ENCODE data around the gene DENND6B. TPM values are rescaled to one million over a fixed set of nuclear protein-coding genes. Genes with fewer than 3 reads are reported as not detected.
A peak's percentile ranks its signal among the peaks of the same experiment; 100 is the strongest.

Gene DENND6B
- total and polyA plus RNA-seq, 2 experiments from 2014 or later: 0.71 to 1.3 TPM

DNA sequence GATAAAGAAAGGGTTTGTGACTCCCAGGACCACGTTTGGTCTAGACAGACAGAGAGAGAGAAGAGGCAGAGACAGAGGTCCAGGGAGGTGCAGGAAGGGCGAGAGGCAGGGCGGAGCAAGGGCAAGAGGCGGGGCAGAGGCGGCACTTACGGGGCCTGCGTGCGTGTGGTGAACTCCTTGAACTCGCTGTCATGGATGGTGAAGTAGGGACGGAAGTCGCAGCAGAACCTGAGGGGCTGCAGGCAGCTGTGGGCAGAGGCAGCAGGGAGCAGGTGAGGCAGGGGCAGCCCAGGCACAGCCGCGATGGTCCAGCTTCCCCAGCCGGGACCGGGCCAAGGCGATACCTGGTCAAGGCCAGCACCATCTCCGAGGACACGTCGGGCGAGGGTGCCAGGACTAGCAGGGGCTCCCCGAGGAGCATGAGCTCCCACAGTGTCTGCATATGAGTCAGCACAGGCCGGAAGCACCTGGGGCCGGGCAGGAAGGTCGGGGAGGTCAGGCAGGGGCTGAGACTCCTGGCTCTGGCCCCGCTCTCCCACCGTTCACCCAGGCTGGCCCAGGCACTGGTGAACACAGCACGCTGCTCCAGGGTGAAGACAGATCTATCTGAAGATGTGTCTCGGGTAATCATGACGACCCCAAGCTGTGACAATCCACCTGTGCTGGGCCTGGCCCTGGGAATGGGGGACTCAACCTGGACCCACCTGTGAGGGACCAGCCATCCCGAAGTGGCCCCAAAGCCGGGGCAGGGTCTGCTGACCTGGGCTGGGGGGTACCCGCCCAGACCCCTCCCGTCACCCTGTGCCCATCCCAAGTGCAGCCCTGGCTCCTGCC, 12.1 kb downstream of the DENND6B start:
- Histone ChIP-seq H3F3A (replicated peaks; ENCODE audit: low read depth) (no peaks in the 10 kb centered on the region), H3K27me3 (ENCODE audit: insufficient read depth) (no peaks in the 10 kb centered on the region), H3K4me1 (ENCODE audit: insufficient read depth) (no peaks in the 10 kb centered on the region), H3K9me2 (ENCODE audit: insufficient read depth) (no peaks in the 10 kb centered on the region), H2AFZ (peak overlapping the region; percentile 76), H3K27ac (ENCODE audit: low read depth) (no peak overlapping the region), H4K20me1 (replicated peaks; ENCODE audit: insufficient read depth) (no peaks in the 10 kb centered on the region), H3K4me3 (no peak overlapping the region), H3K4me2 (no peak overlapping the region), H3K36me3 (ENCODE audit: insufficient read depth) (no peaks in the 10 kb centered on the region), H3K79me2 (replicated peaks; ENCODE audit: insufficient read depth) (no peaks in the 10 kb centered on the region)
- Mint-ChIP-seq H3K4me1 (peaks cover 6% of the 10 kb centered on the region), H3K9me3 (no peaks in the 10 kb centered on the region), H3K4me3 (no peak overlapping the region; the same call in 2 of the 3 replicates), H3K36me3 (ENCODE audit: low read depth) (no peaks in the 10 kb centered on the region), H3K27ac (no peak overlapping the region), H3K27me3 (ENCODE audit: insufficient read depth, low read depth, poor library complexity) (peaks cover 14% of the 10 kb centered on the region)
- ATAC-seq (peak; percentile 73), DNase-seq (ENCODE audit: low spot score) (peak; percentile 46)
- TF ChIP-seq NANOG (IDR thresholded peaks at IDR 0.05; ENCODE audit: borderline replicate concordance) (no peak), STAT1 (IDR thresholded peaks at IDR 0.05; ENCODE audit: unreplicated experiment) (no peak), ZNF462 (CRISPR knock-in tag; IDR thresholded peaks at IDR 0.05) (no peak), ZNF114 (CRISPR knock-in tag; IDR thresholded peaks at IDR 0.05) (no peak), JUNB (IDR thresholded peaks at IDR 0.05; ENCODE audit: unreplicated experiment) (no peak), POLR2AphosphoS5 (IDR thresholded peaks at IDR 0.05; ENCODE audit: low read depth) (no peak), CTCF (conservative IDR thresholded peaks at IDR 0.05; ENCODE audit: low read depth in 2 of 2) (no peak)

Data from GM23338 (cell line).